Measurements from ENCODE around the gene SNAPC5.
"Not testable (repeated sequence)": the region's sequence is repeated elsewhere in the genome, so short reads cannot be mapped to it uniquely, and the experiment has no call there.

- not testable (repeated sequence) for TF ChIP-seq HDGF (IDR thresholded peaks at IDR 0.05); ZBED1 (IDR thresholded peaks at IDR 0.05; ENCODE audit: borderline replicate concordance); BHLHE40 (IDR thresholded peaks at IDR 0.05; ENCODE audit: borderline replicate concordance in 1 of 2, low read depth in 2 of 2, low read length in 1 of 2); MYC (IDR thresholded peaks at IDR 0.05; ENCODE audit: insufficient read depth, insufficient read length, insufficient replicate concordance, low read length, severe bottlenecking); ZNF207 (IDR thresholded peaks at IDR 0.05; ENCODE audit: borderline replicate concordance); EP300 (IDR thresholded peaks at IDR 0.05; ENCODE audit: borderline replicate concordance in 1 of 2, control insufficient read depth in 1 of 2, low read depth in 2 of 2, low read length in 2 of 2); USF2 (IDR thresholded peaks at IDR 0.05; ENCODE audit: borderline replicate concordance, low read depth, low read length); MXI1 (IDR thresholded peaks at IDR 0.05; ENCODE audit: low read depth, low read length); POLR2AphosphoS5 (IDR thresholded peaks at IDR 0.05; ENCODE audit: low read length); HDAC2 (IDR thresholded peaks at IDR 0.05)
Observed at GRCh38 chr15:66465294-66465693, 32.3 kb downstream of the SNAPC5 start.

All from GM12878 (cell line).